ENCODE data around the gene DLL1.

Gene DLL1

DNA sequence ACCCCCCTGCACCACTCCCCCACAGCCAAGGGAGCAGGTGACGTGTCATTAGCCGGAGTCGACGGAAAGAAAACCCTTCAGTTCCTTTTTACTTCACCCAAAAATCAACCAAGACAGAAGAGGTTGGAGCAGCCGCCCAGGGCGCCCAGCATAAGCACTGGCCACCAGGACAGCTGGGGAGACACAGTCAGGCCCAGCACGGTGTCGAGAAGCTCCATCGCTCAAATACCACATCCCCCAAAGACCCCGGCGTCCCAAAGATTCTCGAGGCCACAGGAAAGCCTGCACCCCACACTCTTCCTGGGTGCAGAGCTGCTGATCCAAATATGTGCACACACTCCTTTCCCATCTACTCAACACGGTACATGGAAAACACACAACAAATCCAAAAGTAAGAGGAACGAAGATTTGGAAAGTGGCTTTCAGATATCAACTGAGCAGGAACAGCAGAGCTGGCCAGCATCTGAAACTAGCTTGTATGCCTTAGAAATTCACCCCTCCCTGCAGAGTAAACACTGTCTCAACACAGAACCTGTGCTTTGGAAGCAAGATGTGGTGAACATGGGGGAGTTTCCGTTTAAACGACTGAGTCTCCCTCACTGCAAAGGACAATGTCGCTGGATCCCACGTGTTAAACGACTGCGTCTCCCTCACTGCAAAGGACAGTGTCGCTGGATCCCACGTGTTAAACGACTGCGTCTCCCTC lies 54.6 kb downstream of the DLL1 start:
- DNase-seq (ENCODE audit: low read depth) = no peak
- TF ChIP-seq, protein P1, sequence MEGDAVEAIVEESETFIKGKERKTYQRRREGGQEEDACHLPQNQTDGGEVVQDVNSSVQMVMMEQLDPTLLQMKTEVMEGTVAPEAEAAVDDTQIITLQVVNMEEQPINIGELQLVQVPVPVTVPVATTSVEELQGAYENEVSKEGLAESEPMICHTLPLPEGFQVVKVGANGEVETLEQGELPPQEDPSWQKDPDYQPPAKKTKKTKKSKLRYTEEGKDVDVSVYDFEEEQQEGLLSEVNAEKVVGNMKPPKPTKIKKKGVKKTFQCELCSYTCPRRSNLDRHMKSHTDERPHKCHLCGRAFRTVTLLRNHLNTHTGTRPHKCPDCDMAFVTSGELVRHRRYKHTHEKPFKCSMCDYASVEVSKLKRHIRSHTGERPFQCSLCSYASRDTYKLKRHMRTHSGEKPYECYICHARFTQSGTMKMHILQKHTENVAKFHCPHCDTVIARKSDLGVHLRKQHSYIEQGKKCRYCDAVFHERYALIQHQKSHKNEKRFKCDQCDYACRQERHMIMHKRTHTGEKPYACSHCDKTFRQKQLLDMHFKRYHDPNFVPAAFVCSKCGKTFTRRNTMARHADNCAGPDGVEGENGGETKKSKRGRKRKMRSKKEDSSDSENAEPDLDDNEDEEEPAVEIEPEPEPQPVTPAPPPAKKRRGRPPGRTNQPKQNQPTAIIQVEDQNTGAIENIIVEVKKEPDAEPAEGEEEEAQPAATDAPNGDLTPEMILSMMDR (IDR thresholded peaks at IDR 0.05; ENCODE audit: control insufficient read depth, insufficient read depth, low read depth, low read length, missing control alignments) = no peak
- H3K4me3 ChIP-seq (ENCODE audit: control insufficient read depth, low read depth, low read length) = no peak overlapping the region

DNA sequence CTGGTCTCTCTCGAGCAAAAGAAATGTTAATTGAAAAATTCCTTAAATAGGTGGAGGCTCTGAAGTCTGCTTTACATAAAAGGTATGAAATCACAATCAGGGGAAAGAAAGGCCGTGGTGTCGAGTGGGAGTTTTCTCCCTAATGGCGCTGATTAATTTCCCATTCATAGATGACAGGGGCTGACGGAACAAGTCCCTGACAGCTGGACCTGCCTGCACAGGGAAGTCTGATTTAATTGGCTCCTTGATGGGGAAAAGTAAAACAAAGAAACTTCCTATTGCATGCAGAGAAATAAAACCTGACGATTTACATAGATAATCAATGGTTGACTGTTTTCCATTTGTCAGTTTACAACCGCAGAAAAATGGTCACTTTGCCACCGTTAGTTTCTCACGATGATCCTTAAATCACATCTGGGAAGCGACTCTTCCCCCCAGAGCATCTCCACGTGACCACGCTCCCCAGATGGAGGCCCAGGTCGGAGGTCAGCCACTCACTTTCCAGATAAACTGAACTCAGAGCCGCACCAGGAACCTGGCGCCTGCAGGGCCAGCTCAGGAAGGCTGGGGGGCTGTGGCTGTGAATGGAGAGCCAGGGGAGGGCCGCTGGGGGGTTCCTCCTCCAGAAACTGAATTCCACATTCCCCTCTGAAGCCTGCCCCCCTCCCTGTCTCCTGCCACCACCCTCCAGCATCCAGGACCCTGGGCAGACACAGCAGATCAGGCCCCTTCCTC lies 55.3 kb downstream of the DLL1 start:
- TF ChIP-seq, protein P1 (IDR thresholded peaks at IDR 0.05; ENCODE audit: control insufficient read depth, insufficient read depth, low read depth, low read length, missing control alignments) = no peak
- H3K4me3 ChIP-seq (ENCODE audit: control insufficient read depth, low read depth, low read length) = no peak overlapping the region
- no peak for DNase-seq (ENCODE audit: low read depth)

DNA sequence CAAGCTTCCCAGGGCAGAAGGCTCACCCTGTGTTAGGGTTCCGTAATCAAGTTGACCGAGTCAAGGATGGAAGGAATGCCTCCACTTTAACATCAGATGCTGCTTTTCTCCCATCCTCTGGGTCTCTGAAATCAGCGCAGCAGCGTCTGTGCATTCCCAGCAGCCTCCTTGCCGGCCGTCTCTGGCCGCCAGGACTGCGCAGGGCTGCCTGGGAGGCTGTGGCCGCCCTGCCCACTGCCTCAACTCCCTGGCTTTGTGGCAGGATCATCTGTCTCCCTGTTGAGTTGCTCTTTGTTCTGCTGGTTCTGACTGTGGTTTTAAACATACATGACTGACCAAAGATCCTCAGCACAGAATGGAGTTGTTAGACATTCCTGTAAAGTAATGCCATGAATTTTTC lies 56.5 kb downstream of the DLL1 start:
- TF ChIP-seq, protein P1 (IDR thresholded peaks at IDR 0.05; ENCODE audit: control insufficient read depth, insufficient read depth, low read depth, low read length, missing control alignments) = no peak
- no peak overlapping the region for H3K4me3 ChIP-seq (ENCODE audit: control insufficient read depth, low read depth, low read length)
- no peak for DNase-seq (ENCODE audit: low read depth)

DNA sequence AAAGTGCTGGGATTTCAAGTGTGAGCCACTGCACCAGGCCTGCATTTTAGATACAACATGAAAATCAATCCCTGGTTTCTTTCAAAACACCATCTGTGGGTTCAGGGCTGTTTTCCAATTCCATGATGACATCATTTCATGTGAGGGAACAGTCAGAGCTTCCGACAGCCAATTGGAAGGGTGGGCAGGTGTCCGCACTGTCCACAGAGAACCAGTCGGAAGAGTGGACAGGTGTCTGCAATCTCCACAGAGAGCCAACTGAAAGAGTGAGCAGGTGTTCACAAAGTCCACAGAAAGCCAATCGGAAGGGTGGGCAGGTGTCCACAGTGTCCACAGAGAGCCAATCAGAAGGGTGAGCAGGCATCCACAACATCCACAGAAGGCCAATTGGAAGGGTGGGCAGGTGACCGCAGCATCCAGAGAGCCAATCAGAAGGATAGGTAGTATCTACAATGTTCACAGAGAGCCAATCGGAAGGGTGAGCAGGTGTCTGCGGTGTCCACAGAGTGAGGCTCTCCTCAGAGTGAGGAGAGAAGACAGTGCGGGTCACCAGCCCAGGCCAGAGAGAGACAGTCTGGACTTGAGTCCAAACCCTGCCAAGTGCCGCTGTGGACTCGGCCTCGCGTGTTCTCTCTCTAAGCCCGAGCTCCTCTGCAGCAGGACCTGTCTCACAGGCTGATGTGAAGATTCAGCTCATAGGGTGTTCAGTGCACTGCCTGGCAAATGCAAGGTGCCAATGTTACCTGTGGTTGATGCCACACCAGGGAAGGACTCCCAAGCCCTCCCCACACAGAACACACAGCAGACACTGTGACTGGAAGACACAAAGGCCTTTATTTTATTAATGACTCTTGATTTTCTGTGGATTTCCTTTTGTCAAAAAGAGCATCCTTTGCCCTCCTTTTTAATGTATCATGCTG lies 57.3 kb downstream of the DLL1 start:
- DNase-seq (ENCODE audit: low read depth) = no peak
- TF ChIP-seq, protein P1 (IDR thresholded peaks at IDR 0.05; ENCODE audit: control insufficient read depth, insufficient read depth, low read depth, low read length, missing control alignments) = no peak
- no peak overlapping the region for H3K4me3 ChIP-seq (ENCODE audit: control insufficient read depth, low read depth, low read length)

Data from AG09309 (cell line).